ENCODE measurements around the gene IGF2BP2. TPM values are rescaled to one million over a fixed set of nuclear protein-coding genes. Genes with fewer than 3 reads are reported as not detected.

Gene IGF2BP2
- total and polyA plus RNA-seq, 2 donors (not counting 1 experiment from before 2014, with no cell fraction given): 0.01 TPM; not detected in 1

GRCh38 chr3:185659942-185660921, 164.6 kb downstream of the IGF2BP2 start:
- H2AFZ ChIP-seq (ENCODE audit: insufficient read depth, low read depth, low read length, poor library complexity, severe bottlenecking): peak overlapping the region; percentile 42
- ChIA-PET POLR2A (no interaction called here), CTCF (interaction anchor here (0.7 to 5.4 kb wide), 22 partner anchors 8 to 957 kb away, joined by 3 to 48 read pairs (median 4); partner anchors contain the start of gene SENP2)
- no peak overlapping the region for H3K4me3 ChIP-seq (ENCODE audit: control extremely low read depth in 1 of 5, extremely low read depth in 1 of 5, insufficient read depth in 1 of 5, low read depth in 2 of 5, low read length in 4 of 5)
- ATAC-seq (ENCODE audit: low read depth) (peak; percentile 74), DNase-seq (peak; percentile 74)
- 59% methylated on average over 18 of the region's 18 CpGs for WGBS (ENCODE audit: insufficient coverage)
- H3K79me2 ChIP-seq (ENCODE audit: control insufficient read depth, insufficient read depth, low read length): no peaks in the 10 kb centered on the region
- no peaks in the 10 kb centered on the region for H4K20me1 ChIP-seq (ENCODE audit: control insufficient read depth, insufficient read depth, low read length, poor library complexity, severe bottlenecking)
- H3K4me2 ChIP-seq (replicated peaks; ENCODE audit: low read depth, low read length, poor library complexity, severe bottlenecking): peak overlapping the region; percentile 26
- no peaks in the 10 kb centered on the region for H3K9me3 ChIP-seq (ENCODE audit: control extremely low read depth in 1 of 3, control insufficient read depth in 2 of 3, insufficient read depth in 1 of 3, low read length in 2 of 3)
- Mint-ChIP-seq H3K27me3 (peaks cover 21% of the 10 kb centered on the region), H3K4me3 (no peak overlapping the region), H3K27ac (no peak overlapping the region), H3K9me3 (ENCODE audit: insufficient read depth) (no peaks in the 10 kb centered on the region), H3K4me1 (no peaks in the 10 kb centered on the region)
- no peaks in the 10 kb centered on the region for H3K36me3 ChIP-seq (replicated peaks in 1 of 2; ENCODE audit: control extremely low read depth in 1 of 2, control insufficient read depth in 1 of 2, extremely low read depth in 1 of 2, insufficient read depth in 2 of 2, low read length in 1 of 2)
- TF ChIP-seq EZH2 (IDR thresholded peaks at IDR 0.05; ENCODE audit: borderline replicate concordance, insufficient read depth, low read depth, low read length, poor library complexity, severe bottlenecking) (no peak), CTCF (IDR thresholded peaks at IDR 0.05) (peak; percentile 91)
- no peak overlapping the region for H3K9ac ChIP-seq (ENCODE audit: low read length)
- intact Hi-C loops (cut with micrococcal nuclease): loop anchor here (1.0 to 10.0 kb wide), 2 partner anchors 108 to 885 kb away; partner anchors contain the start of gene CRYGS
- peaks cover 3 to 4% of the 10 kb centered on the region in 2 donors for H3K4me1 ChIP-seq (ENCODE audit: control insufficient read depth in 2 of 2, insufficient read depth in 2 of 2, low read length in 2 of 2)
- H3K27me3 ChIP-seq (replicated peaks in 1 of 4; ENCODE audit: control extremely low read depth in 1 of 4, control insufficient read depth in 3 of 4, insufficient read depth in 4 of 4, low read length in 3 of 4): peaks cover 0 to 3% (median 0%) of the 10 kb centered on the region in 4 experiments
- no peak overlapping the region for H3K27ac ChIP-seq (ENCODE audit: low read length in 2 of 2)

- TF ChIP-seq EZH2 (IDR thresholded peaks at IDR 0.05; ENCODE audit: borderline replicate concordance, insufficient read depth, low read depth, low read length, poor library complexity, severe bottlenecking) (no peak), CTCF (IDR thresholded peaks at IDR 0.05) (no peak)
- DNase-seq (no peak), ATAC-seq (ENCODE audit: low read depth) (no peak)
- ChIA-PET CTCF (interaction anchor here (1.9 to 5.4 kb wide), 6 partner anchors 7 to 958 kb away, joined by 5 to 48 read pairs (median 10); no protein-coding TSS in a partner anchor), POLR2A (no interaction called here)
- Histone ChIP-seq H4K20me1 (ENCODE audit: control insufficient read depth, insufficient read depth, low read length, poor library complexity, severe bottlenecking) (no peaks in the 10 kb centered on the region), H3K9me3 (ENCODE audit: control extremely low read depth in 1 of 3, control insufficient read depth in 2 of 3, insufficient read depth in 1 of 3, low read length in 2 of 3) (no peaks in the 10 kb centered on the region), H3K79me2 (ENCODE audit: control insufficient read depth, insufficient read depth, low read length) (no peaks in the 10 kb centered on the region), H2AFZ (ENCODE audit: insufficient read depth, low read depth, low read length, poor library complexity, severe bottlenecking) (no peak overlapping the region), H3K27me3 (replicated peaks in 1 of 4; ENCODE audit: control extremely low read depth in 1 of 4, control insufficient read depth in 3 of 4, insufficient read depth in 4 of 4, low read length in 3 of 4) (peaks cover 0 to under 1% (median 0%) of the 10 kb centered on the region in 4 experiments), H3K27ac (ENCODE audit: low read length in 2 of 2) (no peak overlapping the region), H3K4me2 (replicated peaks; ENCODE audit: low read depth, low read length, poor library complexity, severe bottlenecking) (no peak overlapping the region), H3K36me3 (replicated peaks in 1 of 2; ENCODE audit: control extremely low read depth in 1 of 2, control insufficient read depth in 1 of 2, extremely low read depth in 1 of 2, insufficient read depth in 2 of 2, low read length in 1 of 2) (no peaks in the 10 kb centered on the region), H3K9ac (ENCODE audit: low read length) (no peak overlapping the region), H3K4me1 (ENCODE audit: control insufficient read depth in 2 of 2, insufficient read depth in 2 of 2, low read length in 2 of 2) (peaks cover 3 to 4% of the 10 kb centered on the region in 2 donors), H3K4me3 (ENCODE audit: control extremely low read depth in 1 of 5, extremely low read depth in 1 of 5, insufficient read depth in 1 of 5, low read depth in 2 of 5, low read length in 4 of 5) (no peak overlapping the region)
- 78% methylated on average over 1 of the region's 1 CpG for WGBS (ENCODE audit: insufficient coverage)
- no peak overlapping the region for H3K4me3 Mint-ChIP-seq
- peaks cover 15% of the 10 kb centered on the region for H3K27me3 Mint-ChIP-seq
- intact Hi-C loops (cut with micrococcal nuclease): no loop called here
- no peak overlapping the region for H3K27ac Mint-ChIP-seq
- no peaks in the 10 kb centered on the region for H3K4me1 Mint-ChIP-seq
- no peaks in the 10 kb centered on the region for H3K9me3 Mint-ChIP-seq (ENCODE audit: insufficient read depth)
These were observed 165.9 kb downstream of the IGF2BP2 start for GRCh38 chr3:185658943-185659342.
